H1 (cell line): Measurements from ENCODE around the gene TM9SF1. TPM values are rescaled to one million over a fixed set of nuclear protein-coding genes. Genes with fewer than 3 reads are reported as not detected.

ENCODE experiments used
- ASH2L ChIP-seq: fragments of 200-600, 300-600 bp; sonication (generic); IDR thresholded peaks from one replicate; pipeline ENCODE4 v1.7.1; 2017; ENCODE audit warnings: low read length
- BRCA1 ChIP-seq: IDR thresholded peaks from 2 replicates; pipeline ENCODE4 v1.6.1; 2012; ENCODE audit warnings: low read depth, low read length, improper control_type of control experiment
- CBX8 ChIP-seq: fragments of 300-800, 300-1000 bp; sonication (generic); IDR thresholded peaks from 2 replicates; pipeline ENCODE4 v1.7.1; 2016; ENCODE audit warnings: low read depth, low read length, borderline replicate concordance
- CEBPB ChIP-seq: IDR thresholded peaks from 2 replicates; pipeline ENCODE4 v1.6.1; 2012; ENCODE audit warnings: low read depth, low read length
- CREB1 ChIP-seq: IDR thresholded peaks from 2 replicates; pipeline ENCODE4 v1.6.1; 2012; ENCODE audit warnings: inconsistent platforms
- GABPA ChIP-seq: IDR thresholded peaks from 2 replicates; pipeline ENCODE4 v1.6.1; 2011; ENCODE audit warnings: mild to moderate bottlenecking, low read length, moderate library complexity, borderline replicate concordance; ENCODE audit not compliant: insufficient read depth
- HDAC2 ChIP-seq, 2 experiments: fragments of 300-600 bp in 1 of 2; sonication (generic) in 1 of 2; IDR thresholded peaks; 2 replicates each; pipeline ENCODE4 v1.6.1; 2011 to 2012; ENCODE audit warnings: low read depth in 2 of 2, low read length in 2 of 2, mild to moderate bottlenecking in 2 of 2, moderate library complexity in 2 of 2, borderline replicate concordance in 1 of 2, inconsistent platforms in 1 of 2
- JUN ChIP-seq: IDR thresholded peaks from 2 replicates; pipeline ENCODE4 v1.6.1; 2011; ENCODE audit warnings: low read depth, mild to moderate bottlenecking, improper control_type of control experiment, low read length
- KDM4A ChIP-seq: IDR thresholded peaks from one replicate; pipeline ENCODE4 v1.7.1; 2012; ENCODE audit warnings: low read depth, mild to moderate bottlenecking, moderate library complexity, low read length, inconsistent platforms; ENCODE audit not compliant: severe bottlenecking
- KDM5A ChIP-seq: fragments of 200-600 bp; IDR thresholded peaks from 2 replicates; pipeline ENCODE4 v1.7.1; 2012; ENCODE audit warnings: mild to moderate bottlenecking, low read length, inconsistent platforms, mixed read lengths
- MAFK ChIP-seq: IDR thresholded peaks from 2 replicates; pipeline ENCODE4 v1.6.1; 2012; ENCODE audit warnings: low read depth, mild to moderate bottlenecking, improper control_type of control experiment, low read length
- NRF1 ChIP-seq: IDR thresholded peaks from 2 replicates; pipeline ENCODE4 v1.6.1; 2011; ENCODE audit warnings: mild to moderate bottlenecking, low read depth, low read length, improper control_type of control experiment
- POLR2AphosphoS5 ChIP-seq: IDR thresholded peaks from 2 replicates; pipeline ENCODE4 v1.6.1; 2011; ENCODE audit warnings: low read depth, low read length
- RBBP5 ChIP-seq: IDR thresholded peaks from 2 replicates; pipeline ENCODE4 v1.7.1; 2012; ENCODE audit warnings: low read depth, mild to moderate bottlenecking, inconsistent platforms, low read length, moderate library complexity, borderline replicate concordance
- RXRA ChIP-seq: IDR thresholded peaks from 2 replicates; pipeline ENCODE4 v1.6.1; 2011; ENCODE audit warnings: low read depth, mild to moderate bottlenecking, low read length, moderate library complexity; ENCODE audit not compliant: insufficient read depth
- SIN3A ChIP-seq, 2 experiments: IDR thresholded peaks in 1 of 2; conservative IDR thresholded peaks in 1 of 2; 2 replicates each; pipeline ENCODE4 v1.6.1; 2011 to 2012; ENCODE audit warnings: low read length in 2 of 2, improper control_type of control experiment in 1 of 2, low read depth in 1 of 2, mild to moderate bottlenecking in 1 of 2
- SIX5 ChIP-seq: IDR thresholded peaks from 2 replicates; pipeline ENCODE4 v1.6.1; 2011; ENCODE audit warnings: mild to moderate bottlenecking, low read depth, low read length
- SP1 ChIP-seq: IDR thresholded peaks from 2 replicates; pipeline ENCODE4 v1.6.1; 2011; ENCODE audit warnings: low read depth, low read length
- SRF ChIP-seq: IDR thresholded peaks from 2 replicates; pipeline ENCODE4 v1.6.1; 2011; ENCODE audit warnings: mild to moderate bottlenecking, low read depth, low read length, moderate library complexity
- SUZ12 ChIP-seq: fragments of 200-600 bp; sonication (generic); IDR thresholded peaks from 2 replicates; pipeline ENCODE4 v1.6.1; 2012; ENCODE audit warnings: mild to moderate bottlenecking, inconsistent platforms, low read length, moderate library complexity, mixed read lengths
- TEAD4 ChIP-seq: IDR thresholded peaks from 2 replicates; pipeline ENCODE4 v1.6.1; 2012; ENCODE audit warnings: low read depth, low read length, inconsistent platforms, mixed read lengths
- YY1 ChIP-seq: IDR thresholded peaks from 2 replicates; pipeline ENCODE4 v1.6.1; 2011; ENCODE audit warnings: low read depth, mild to moderate bottlenecking, low read length
- polyA plus RNA-seq, 7 experiments: library from polyadenylated mRNA; depleted of rRNA in 3 of 7; stranded (reverse) in 5 of 7; unstranded in 2 of 7; fragments of >200 nt in 5 of 7; fragments of 200-250 nt in 2 of 7; gene quantifications; 1 replicate in 5 of 7; 2 replicates in 1 of 7; 4 replicates in 1 of 7; pipeline versions ENCODE4 v1.2.1 to v1.2.3, GENCODE V29; 2011 to 2013; ENCODE audit warnings: missing spikeins in 2 of 7, mixed read lengths in 2 of 7
- total RNA-seq: library from RNA; stranded (reverse); fragmentation: NEBNext Ultra II Directional; extraction: Animal tissue kit (Norgen Biotek cat#: 25700); gene quantifications from 2 replicates; pipeline ENCODE4 v1.2.1, GENCODE V29; 2021

Gene TM9SF1
- total and polyA plus RNA-seq, 2 of the 8 experiments (the other 6 are each of a cell fraction or from before 2014, with no cell fraction given): 22.2 to 29.2 TPM

GRCh38 chr14:24160850-24161804 is 34.1 kb downstream of the TM9SF1 start, which contains the start of gene IRF9 (continued):
- TF ChIP-seq TEAD4 (0 out of 2 replicates have a peak, but pooled peaks have one; percentile 66), MAFK (no peak), KDM4A (no peak), GABPA (no peak), CEBPB (no peak), NRF1 (no peak), JUN (no peak), KDM5A (no peak), SUZ12 (no peak), CBX8 (no peak), SRF (no peak), CREB1 (peak; percentile 66), SIX5 (no peak), SP1 (peak; percentile 44; the same call in 1 of the 2 replicates), POLR2AphosphoS5 (peak; percentile 77), BRCA1 (no peak; the same call in 1 of the 2 replicates), RBBP5 (no peak), SIN3A (conservative IDR thresholded peaks at IDR 0.05 in 1 of 2, IDR thresholded peaks at IDR 0.05 in 1 of 2; ENCODE audit: low read depth in 1 of 2, low read length in 2 of 2) (peak in 1 of 2 experiments; percentile 90; a peak in 2 of 4 replicates), YY1 (0 out of 2 replicates have a peak, but pooled peaks have one; percentile 33), ASH2L (no peak), HDAC2 (IDR thresholded peaks at IDR 0.05; ENCODE audit: borderline replicate concordance in 1 of 2, low read depth in 2 of 2, low read length in 2 of 2) (no peak), RXRA (peak; percentile 14; the same call in 1 of the 2 replicates)
